ENCODE data around the gene CD300LB.

- TF ChIP-seq CTCF (IDR thresholded peaks at IDR 0.05): no peak
- no peak for TF ChIP-seq RNF2 (IDR thresholded peaks at IDR 0.05; ENCODE audit: borderline replicate concordance, low read depth)
- no peak for TF ChIP-seq POLR2A (IDR thresholded peaks at IDR 0.05; ENCODE audit: low read length)
These were observed 47.7 kb upstream of the CD300LB start for GRCh38 chr17:74578979-74579378.

Data from A549 (cell line).